IPS-15b (cell line): ENCODE data around the gene ADAMTSL3.

Experiments
- H3K27me3 ChIP-seq: one replicate; pipeline ENCODE4 v1.6.1; 2013; ENCODE audit warnings: low read length; ENCODE audit not compliant: control insufficient read depth, insufficient read depth
- H3K36me3 ChIP-seq: one replicate; pipeline ENCODE4 v1.6.1; 2013; ENCODE audit warnings: low read length; ENCODE audit not compliant: control insufficient read depth, insufficient read depth
- H3K4me1 ChIP-seq: one replicate; pipeline ENCODE4 v1.6.1; 2013; ENCODE audit warnings: mild to moderate bottlenecking, low read length; ENCODE audit not compliant: control insufficient read depth, insufficient read depth
- H3K4me3 ChIP-seq: one replicate; pipeline ENCODE4 v1.5.1; 2013; ENCODE audit warnings: low read depth, low read length
- H3K9ac ChIP-seq: one replicate; pipeline ENCODE4 v1.6.1; 2013; ENCODE audit warnings: low read depth, mild to moderate bottlenecking, low read length
- H3K9me3 ChIP-seq: one replicate; pipeline ENCODE4 v1.6.1; 2013; ENCODE audit warnings: mild to moderate bottlenecking, low read length; ENCODE audit not compliant: control insufficient read depth, insufficient read depth

Gene ADAMTSL3

DNA sequence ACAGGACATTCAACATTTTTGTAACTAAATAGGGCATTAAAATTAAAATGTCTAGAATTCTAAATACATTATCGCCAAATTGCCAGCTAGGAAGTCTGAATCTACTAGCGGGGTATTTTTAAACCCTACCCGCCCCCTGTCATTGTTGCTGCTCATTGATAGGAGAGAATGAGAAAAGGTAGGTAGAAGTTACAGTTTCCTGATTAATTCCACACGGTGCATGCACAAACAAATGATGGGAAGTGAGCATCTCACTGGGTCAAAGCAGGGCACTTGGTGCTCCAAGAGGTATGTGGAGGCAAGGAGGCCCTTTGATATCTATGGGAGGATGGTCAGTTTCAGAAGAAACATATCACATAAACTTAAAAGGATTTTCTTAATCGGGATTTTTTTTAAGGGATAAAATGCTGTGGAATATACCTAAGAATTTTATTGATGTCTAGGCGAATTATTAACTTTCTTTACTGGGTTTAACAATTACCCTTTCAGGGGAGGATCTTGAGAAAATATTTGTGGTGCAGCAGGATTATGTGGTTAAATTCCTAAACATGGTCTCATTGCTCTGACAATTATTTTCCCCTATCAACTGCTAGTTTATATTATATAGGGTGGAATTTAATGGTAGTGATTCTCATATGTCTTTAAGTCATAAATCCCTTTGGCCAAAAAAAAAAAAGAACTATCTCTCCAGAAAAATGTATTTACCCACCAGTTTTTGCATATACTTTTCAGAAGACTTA, 345.6 kb downstream of the ADAMTSL3 start:
- Histone ChIP-seq H3K9me3 (no peaks in the 10 kb centered on the region), H3K4me3 (no peak overlapping the region), H3K9ac (no peak overlapping the region), H3K4me1 (no peaks in the 10 kb centered on the region), H3K36me3 (no peaks in the 10 kb centered on the region), H3K27me3 (no peaks in the 10 kb centered on the region)

DNA sequence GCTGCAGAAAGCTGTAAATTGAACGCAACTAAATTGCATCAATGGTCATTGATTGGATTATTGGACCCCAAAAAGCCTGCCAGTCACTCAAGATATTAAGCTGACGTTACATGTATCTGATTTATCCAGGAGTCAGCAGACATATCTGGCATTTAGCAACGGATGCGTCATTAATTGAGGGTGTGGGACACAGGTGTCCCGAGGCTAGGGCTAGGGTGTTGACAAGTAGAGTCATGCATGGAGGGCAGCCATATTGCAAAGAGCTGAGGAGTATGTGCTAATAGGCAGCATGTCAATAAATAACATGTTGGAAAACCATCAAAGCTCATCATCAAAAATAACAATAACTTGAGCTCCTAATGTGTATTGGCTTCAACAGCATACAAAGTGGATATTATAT, 347.1 kb downstream of the ADAMTSL3 start:
- Histone ChIP-seq H3K4me3 (no peak overlapping the region), H3K27me3 (no peaks in the 10 kb centered on the region), H3K36me3 (no peaks in the 10 kb centered on the region), H3K4me1 (no peaks in the 10 kb centered on the region), H3K9me3 (no peaks in the 10 kb centered on the region), H3K9ac (no peak overlapping the region)

GRCh38 chr15:84001655-84002054, 347.7 kb downstream of the ADAMTSL3 start:
- Histone ChIP-seq H3K9ac (no peak overlapping the region), H3K36me3 (no peaks in the 10 kb centered on the region), H3K4me3 (no peak overlapping the region), H3K4me1 (no peaks in the 10 kb centered on the region), H3K27me3 (no peaks in the 10 kb centered on the region), H3K9me3 (no peaks in the 10 kb centered on the region)

DNA sequence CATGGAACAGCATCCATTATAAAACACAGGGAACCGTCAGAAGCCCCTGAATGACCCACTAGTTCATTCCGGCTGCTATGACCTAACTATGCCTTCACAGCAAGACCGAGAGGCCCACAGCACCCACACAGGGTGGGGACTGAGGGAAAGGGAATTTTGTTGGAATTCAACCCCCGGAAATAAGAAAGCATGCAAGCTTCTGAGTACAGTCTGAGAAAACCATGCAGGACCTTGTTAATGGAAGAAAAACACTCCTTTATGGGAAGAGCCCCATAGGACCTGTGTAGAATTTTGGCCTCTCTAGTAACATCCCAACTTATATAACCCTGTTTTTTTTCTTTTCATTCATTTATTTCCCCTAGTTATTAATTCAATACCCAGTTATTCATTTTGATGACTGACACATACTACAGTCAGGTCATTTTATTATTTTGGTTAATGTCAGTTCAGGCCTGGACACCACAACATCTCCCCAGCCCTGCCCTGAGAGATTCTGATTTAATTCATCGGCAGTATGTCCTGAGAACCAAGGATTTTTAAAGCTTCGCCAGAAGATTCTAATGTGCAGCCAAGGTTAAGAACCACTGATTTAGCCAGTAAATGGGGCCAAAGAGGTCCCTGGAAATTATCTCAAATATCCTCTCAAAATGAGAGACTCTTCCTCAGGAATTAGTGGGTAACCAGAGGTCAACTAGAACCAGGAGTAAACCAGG, 350.0 kb downstream of the ADAMTSL3 start:
- H3K4me3 ChIP-seq = no peak overlapping the region
- H3K4me1 ChIP-seq = no peaks in the 10 kb centered on the region
- H3K9me3 ChIP-seq = no peaks in the 10 kb centered on the region
- no peaks in the 10 kb centered on the region for H3K27me3 ChIP-seq
- H3K36me3 ChIP-seq = no peaks in the 10 kb centered on the region
- no peak overlapping the region for H3K9ac ChIP-seq

- H3K4me3 ChIP-seq = no peak overlapping the region
- H3K27me3 ChIP-seq = no peaks in the 10 kb centered on the region
- H3K9me3 ChIP-seq = no peaks in the 10 kb centered on the region
- H3K9ac ChIP-seq = no peak overlapping the region
- no peaks in the 10 kb centered on the region for H3K36me3 ChIP-seq
- H3K4me1 ChIP-seq = no peaks in the 10 kb centered on the region
These were observed 352.5 kb downstream of the ADAMTSL3 start for GRCh38 chr15:84006421-84006820.

GRCh38 chr15:84009616-84010015, 355.7 kb downstream of the ADAMTSL3 start:
- no peak overlapping the region for H3K4me3 ChIP-seq
- H3K36me3 ChIP-seq = no peaks in the 10 kb centered on the region
- no peaks in the 10 kb centered on the region for H3K27me3 ChIP-seq
- H3K9me3 ChIP-seq = no peaks in the 10 kb centered on the region
- no peak overlapping the region for H3K9ac ChIP-seq
- no peaks in the 10 kb centered on the region for H3K4me1 ChIP-seq

- H3K4me3 ChIP-seq = no peak overlapping the region
- no peaks in the 10 kb centered on the region for H3K36me3 ChIP-seq
- no peaks in the 10 kb centered on the region for H3K4me1 ChIP-seq
- H3K9me3 ChIP-seq = no peaks in the 10 kb centered on the region
- H3K27me3 ChIP-seq = no peaks in the 10 kb centered on the region
- H3K9ac ChIP-seq = no peak overlapping the region
These were observed 356.3 kb downstream of the ADAMTSL3 start for GRCh38 chr15:84010246-84010645.

- no peak overlapping the region for H3K9ac ChIP-seq
- no peaks in the 10 kb centered on the region for H3K4me1 ChIP-seq
- peaks cover 2% of the 10 kb centered on the region for H3K27me3 ChIP-seq
- no peak overlapping the region for H3K4me3 ChIP-seq
- no peaks in the 10 kb centered on the region for H3K9me3 ChIP-seq
- H3K36me3 ChIP-seq = no peaks in the 10 kb centered on the region
These were observed 362.4 kb downstream of the ADAMTSL3 start for GRCh38 chr15:84016371-84016770.

DNA sequence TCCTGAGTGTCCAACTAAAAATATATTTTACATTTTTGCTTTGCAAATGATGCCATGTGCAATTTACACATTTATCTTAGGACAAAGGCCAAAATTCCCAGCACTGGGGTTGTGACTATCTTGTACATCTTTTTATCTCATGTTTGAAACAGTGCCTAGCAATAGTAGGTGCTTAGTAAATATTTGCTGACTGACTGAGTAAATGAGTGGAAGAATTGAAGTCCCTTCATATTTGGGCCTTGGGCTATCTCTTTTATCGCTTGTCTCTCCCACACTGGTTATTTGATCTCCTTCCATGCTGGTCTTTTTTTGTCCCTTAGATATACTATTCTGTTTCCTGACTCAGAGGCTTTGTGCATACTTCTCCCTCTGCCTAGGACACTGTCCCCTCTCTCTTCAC, 368.6 kb downstream of the ADAMTSL3 start:
- no peak overlapping the region for H3K9ac ChIP-seq
- no peaks in the 10 kb centered on the region for H3K36me3 ChIP-seq

DNA sequence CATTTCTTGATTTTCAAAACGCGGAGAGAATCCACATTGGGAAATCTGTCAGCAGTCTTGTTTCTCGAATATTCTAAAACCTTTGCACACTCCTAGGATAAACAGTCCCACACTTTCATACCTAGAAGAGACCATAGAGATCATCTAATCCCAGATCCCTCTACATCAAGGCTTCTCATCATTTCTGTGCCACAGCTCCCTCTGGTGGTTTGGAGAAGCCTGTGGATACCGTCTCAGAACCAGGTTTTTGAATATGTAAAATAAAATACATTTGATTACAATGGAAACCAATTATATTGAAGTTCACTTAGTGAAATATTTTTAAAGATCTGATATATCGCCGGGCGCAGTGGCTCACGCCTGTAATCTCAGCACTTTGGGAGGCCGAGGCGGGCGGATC, 369.7 kb downstream of the ADAMTSL3 start:
- Histone ChIP-seq H3K27me3 (no peaks in the 10 kb centered on the region), H3K4me3 (no peak overlapping the region), H3K9ac (no peak overlapping the region), H3K36me3 (no peaks in the 10 kb centered on the region), H3K9me3 (no peaks in the 10 kb centered on the region), H3K4me1 (no peaks in the 10 kb centered on the region)

More for the DNA sequence above, 368.6 kb downstream of the ADAMTSL3 start:
- Histone ChIP-seq H3K27me3 (no peaks in the 10 kb centered on the region), H3K4me1 (no peaks in the 10 kb centered on the region), H3K4me3 (no peak overlapping the region), H3K9me3 (no peaks in the 10 kb centered on the region)

- Histone ChIP-seq H3K9ac (no peak overlapping the region), H3K4me3 (no peak overlapping the region), H3K4me1 (no peaks in the 10 kb centered on the region)
These were observed 380.1 kb downstream of the ADAMTSL3 start for GRCh38 chr15:84033793-84034553.

More at GRCh38 chr15:84033793-84034553, 380.1 kb downstream of the ADAMTSL3 start:
- Histone ChIP-seq H3K36me3 (no peaks in the 10 kb centered on the region), H3K9me3 (no peaks in the 10 kb centered on the region), H3K27me3 (no peaks in the 10 kb centered on the region)
